Esophagus muscularis mucosa (tissue), 4 donors: ENCODE results near the gene CDH15. TPM values are rescaled to one million over a fixed set of nuclear protein-coding genes. Genes with fewer than 3 reads are reported as not detected.

Source experiments
- DNase-seq: peaks from one replicate; pipeline ENCODE4 v3.0.0-alpha.2; 2017; ENCODE audit errors: extremely low spot score
- H3K27ac ChIP-seq, 4 donors: fragments of 200-600 bp; sonication (generic); replicated peaks in 1 of 4; 1 replicate in 3 of 4; 2 replicates in 1 of 4; pipeline ENCODE4 v1.5.1; 2016 to 2019; ENCODE audit warnings: mild to moderate bottlenecking in 1 of 4
- H3K27me3 ChIP-seq, 4 donors: fragments of 200-600 bp; sonication (generic); one replicate each; pipeline versions ENCODE4 v1.5.1 to v1.6.0; 2016 to 2019
- H3K36me3 ChIP-seq, 4 donors: fragments of 200-600 bp; sonication (generic); one replicate each; pipeline ENCODE4 v1.5.1; 2016 to 2019
- H3K4me1 ChIP-seq, 4 donors: fragments of 200-600 bp; sonication (generic); one replicate each; pipeline ENCODE4 v1.5.1; 2016 to 2019
- H3K4me3 ChIP-seq, 4 donors: fragments of 200-600 bp; sonication (generic); 1 replicate in 2 of 4; 2 replicates in 2 of 4; pipeline ENCODE4 v1.5.1; 2016 to 2019; ENCODE audit warnings: mild to moderate bottlenecking in 4 of 4, moderate library complexity in 1 of 4
- H3K9me3 ChIP-seq, 4 donors: fragments of 200-600 bp; sonication (generic); 1 replicate in 3 of 4; 2 replicates in 1 of 4; pipeline ENCODE4 v1.5.1; 2016 to 2019
- CTCF ChIP-seq, 3 experiments: fragments of 200-600 bp in 2 of 3; fragments of 450-650 bp in 1 of 3; sonication (generic) in 2 of 3; IDR thresholded peaks; one replicate each; pipeline ENCODE4 v1.5.1; 2017 to 2019; ENCODE audit warnings: antibody characterized with exemption in 3 of 3, mild to moderate bottlenecking in 2 of 3, moderate library complexity in 1 of 3
- EP300 ChIP-seq: sonication (generic); formaldehyde crosslinking; IDR thresholded peaks from one replicate; pipeline ENCODE4 v1.6.1; 2017; ENCODE audit warnings: antibody characterized with exemption
- POLR2A ChIP-seq: fragments of 450-650 bp; IDR thresholded peaks from one replicate; pipeline ENCODE4 v1.6.1; 2017; ENCODE audit warnings: antibody characterized with exemption, moderate library complexity, mild to moderate bottlenecking, low read depth
- POLR2AphosphoS5 ChIP-seq, 2 donors: sonication (generic); formaldehyde crosslinking; IDR thresholded peaks; one replicate each; pipeline ENCODE4 v1.6.1; 2017; ENCODE audit warnings: antibody characterized with exemption in 2 of 2
- WGBS: methylation state at CpG from one replicate; pipeline ENCODE4 v1.1.5; 2018; 5-methylcytosine and 5-hydroxymethylcytosine counted together
- intact Hi-C: fragments of 100-400 bp; cut with DNase I; formaldehyde crosslinking; loops from one replicate; pipeline ENCODE4 v1.15.1; 2023
- total RNA-seq, 4 donors: library from RNA; depleted of rRNA; stranded (reverse); fragments of >200 nt; gene quantifications; one replicate each; pipeline versions ENCODE4 v1.1.0 to v1.2.1, GENCODE V29; 2016

CDH15 gene
- total RNA-seq, 4 donors from 2014 or later, result under 0.01 to 0.17 (median 0.13) TPM; not detected in 1

- Histone ChIP-seq H3K36me3 (no peaks in the 10 kb centered on the region), H3K4me1 (no peaks in the 10 kb centered on the region), H3K4me3 (no peak overlapping the region), H3K27ac (no peak overlapping the region), H3K27me3 (peaks cover 0 to 94% (median 1%) of the 10 kb centered on the region in 4 donors), H3K9me3 (no peaks in the 10 kb centered on the region)
- WGBS, result 78% methylated on average over 11 of the region's 12 CpGs
- no peak for DNase-seq
- TF ChIP-seq POLR2AphosphoS5 (IDR thresholded peaks at IDR 0.05) (no peak), CTCF (IDR thresholded peaks at IDR 0.05) (no peak), POLR2A (no peak), EP300 (no peak)
- intact Hi-C loops, result loop anchor here (10.0 kb wide), 1 partner anchor 363 kb away; the partner anchor contains the start of gene APRT
Observed at GRCh38 chr16:89177501-89177900, 6.0 kb downstream of the CDH15 start.

- Histone ChIP-seq H3K4me3 (no peak overlapping the region), H3K4me1 (no peaks in the 10 kb centered on the region), H3K9me3 (no peaks in the 10 kb centered on the region), H3K36me3 (no peaks in the 10 kb centered on the region), H3K27ac (no peak overlapping the region), H3K27me3 (peaks cover 0 to 94% (median 0%) of the 10 kb centered on the region in 4 donors)
- no peak for TF ChIP-seq POLR2A
- TF ChIP-seq POLR2AphosphoS5 (IDR thresholded peaks at IDR 0.05), result no peak
- TF ChIP-seq EP300, result no peak
- TF ChIP-seq CTCF (IDR thresholded peaks at IDR 0.05), result no peak
- 74% methylated on average over 14 of the region's 24 CpGs for WGBS
- intact Hi-C loops, result loop anchor here (10.0 kb wide), 1 partner anchor 364 kb away; the partner anchor contains the start of gene APRT
- DNase-seq, result no peak
Observed at GRCh38 chr16:89178453-89179147, 7.1 kb downstream of the CDH15 start.

- Histone ChIP-seq H3K36me3 (no peaks in the 10 kb centered on the region), H3K27me3 (peaks cover 0 to 96% (median 0%) of the 10 kb centered on the region in 4 donors), H3K9me3 (no peaks in the 10 kb centered on the region), H3K4me1 (no peaks in the 10 kb centered on the region), H3K27ac (no peak overlapping the region), H3K4me3 (no peak overlapping the region)
- 89% methylated on average over 15 of the region's 19 CpGs for WGBS
- no peak for DNase-seq
- intact Hi-C loops, result loop anchor here (10.0 kb wide), 1 partner anchor 364 kb away; the partner anchor contains the start of gene APRT
- TF ChIP-seq POLR2A (no peak), CTCF (IDR thresholded peaks at IDR 0.05) (no peak), EP300 (no peak), POLR2AphosphoS5 (IDR thresholded peaks at IDR 0.05) (no peak)
Observed at GRCh38 chr16:89179148-89179484, 7.6 kb downstream of the CDH15 start.

GRCh38 chr16:89179656-89180315 is 8.2 kb downstream of the CDH15 start:
- TF ChIP-seq POLR2AphosphoS5 (IDR thresholded peaks at IDR 0.05) (no peak), EP300 (no peak), CTCF (IDR thresholded peaks at IDR 0.05) (no peak), POLR2A (no peak)
- Histone ChIP-seq H3K4me3 (no peak overlapping the region), H3K9me3 (no peaks in the 10 kb centered on the region), H3K27me3 (peaks cover 0 to 94% (median 0%) of the 10 kb centered on the region in 4 donors), H3K27ac (no peak overlapping the region), H3K36me3 (no peaks in the 10 kb centered on the region), H3K4me1 (no peaks in the 10 kb centered on the region)
- DNase-seq, result no peak
- 63% methylated on average over 17 of the region's 25 CpGs for WGBS
- intact Hi-C loops, result loop anchor here (10.0 kb wide), 1 partner anchor 365 kb away; the partner anchor contains the start of gene APRT
